Measurements from ENCODE around the gene MCRIP1.

- TF ChIP-seq, protein P1, sequence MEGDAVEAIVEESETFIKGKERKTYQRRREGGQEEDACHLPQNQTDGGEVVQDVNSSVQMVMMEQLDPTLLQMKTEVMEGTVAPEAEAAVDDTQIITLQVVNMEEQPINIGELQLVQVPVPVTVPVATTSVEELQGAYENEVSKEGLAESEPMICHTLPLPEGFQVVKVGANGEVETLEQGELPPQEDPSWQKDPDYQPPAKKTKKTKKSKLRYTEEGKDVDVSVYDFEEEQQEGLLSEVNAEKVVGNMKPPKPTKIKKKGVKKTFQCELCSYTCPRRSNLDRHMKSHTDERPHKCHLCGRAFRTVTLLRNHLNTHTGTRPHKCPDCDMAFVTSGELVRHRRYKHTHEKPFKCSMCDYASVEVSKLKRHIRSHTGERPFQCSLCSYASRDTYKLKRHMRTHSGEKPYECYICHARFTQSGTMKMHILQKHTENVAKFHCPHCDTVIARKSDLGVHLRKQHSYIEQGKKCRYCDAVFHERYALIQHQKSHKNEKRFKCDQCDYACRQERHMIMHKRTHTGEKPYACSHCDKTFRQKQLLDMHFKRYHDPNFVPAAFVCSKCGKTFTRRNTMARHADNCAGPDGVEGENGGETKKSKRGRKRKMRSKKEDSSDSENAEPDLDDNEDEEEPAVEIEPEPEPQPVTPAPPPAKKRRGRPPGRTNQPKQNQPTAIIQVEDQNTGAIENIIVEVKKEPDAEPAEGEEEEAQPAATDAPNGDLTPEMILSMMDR (IDR thresholded peaks at IDR 0.05; ENCODE audit: insufficient read depth, low read length) = no peak
- TF ChIP-seq POLR2AphosphoS5 (IDR thresholded peaks at IDR 0.05; ENCODE audit: low read depth) (no peak), REST (IDR thresholded peaks at IDR 0.05; ENCODE audit: insufficient replicate concordance, low read depth) (no peak)
Measured at GRCh38 chr17:81844887-81845286, 11.8 kb upstream of the MCRIP1 start.
